Stimulated activated CD8-positive, alpha-beta memory T cell treated with anti-CD3 and anti-CD28 coated beads, Interleukin-15, amount 100 ng/mL, for 4 hours (primary cell): Measurements from ENCODE around the gene CST4.
"Not testable (repeated sequence)": the region's sequence is repeated elsewhere in the genome, so short reads cannot be mapped to it uniquely, and the experiment has no call there.

ENCODE experiments used
- DNase-seq, 2 donors: peaks; one replicate each; pipeline ENCODE4 v3.0.0-alpha.2; 2020; ENCODE audit warnings: low read depth in 2 of 2

The CST4 gene, protein sequence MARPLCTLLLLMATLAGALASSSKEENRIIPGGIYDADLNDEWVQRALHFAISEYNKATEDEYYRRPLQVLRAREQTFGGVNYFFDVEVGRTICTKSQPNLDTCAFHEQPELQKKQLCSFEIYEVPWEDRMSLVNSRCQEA

DNA sequence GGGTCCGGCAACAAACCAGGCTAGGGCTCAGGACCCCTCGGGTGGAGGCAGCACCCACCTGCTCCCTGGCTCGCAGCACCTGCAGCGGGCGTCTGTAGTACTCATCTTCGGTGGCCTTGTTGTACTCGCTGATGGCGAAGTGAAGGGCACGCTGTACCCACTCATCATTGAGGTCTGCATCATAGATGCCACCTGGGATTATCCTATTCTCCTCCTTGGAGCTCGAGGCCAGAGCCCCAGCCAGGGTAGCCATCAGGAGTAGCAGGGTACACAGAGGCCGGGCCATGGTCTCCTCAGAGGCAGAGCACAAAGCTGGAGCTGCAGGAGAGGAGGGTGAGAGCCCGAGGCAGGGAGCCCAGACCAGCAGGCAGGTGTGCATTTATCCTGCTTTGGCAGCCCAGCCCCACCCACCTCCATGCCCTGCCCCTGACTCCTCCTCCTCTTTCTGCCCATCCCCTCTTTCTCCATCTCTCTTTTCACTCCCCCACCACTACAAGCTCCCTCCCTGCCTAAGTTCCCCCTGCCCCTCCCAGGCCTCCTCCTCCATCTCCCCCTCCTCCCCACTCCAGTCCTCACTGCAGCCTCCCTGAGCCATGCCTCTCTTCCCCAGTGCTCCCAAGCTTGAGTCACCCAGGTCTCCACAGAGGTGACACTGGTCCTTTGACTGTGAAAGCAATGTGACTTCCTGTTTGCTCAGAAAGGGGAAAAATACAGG lies at the start of gene CST4:
TSS of gene CST4 (minus strand) at position 355 of the 715 bp plus-strand sequence. CDS start at position 286, 69 bp downstream.
- DNase-seq, result not testable (repeated sequence)

DNA sequence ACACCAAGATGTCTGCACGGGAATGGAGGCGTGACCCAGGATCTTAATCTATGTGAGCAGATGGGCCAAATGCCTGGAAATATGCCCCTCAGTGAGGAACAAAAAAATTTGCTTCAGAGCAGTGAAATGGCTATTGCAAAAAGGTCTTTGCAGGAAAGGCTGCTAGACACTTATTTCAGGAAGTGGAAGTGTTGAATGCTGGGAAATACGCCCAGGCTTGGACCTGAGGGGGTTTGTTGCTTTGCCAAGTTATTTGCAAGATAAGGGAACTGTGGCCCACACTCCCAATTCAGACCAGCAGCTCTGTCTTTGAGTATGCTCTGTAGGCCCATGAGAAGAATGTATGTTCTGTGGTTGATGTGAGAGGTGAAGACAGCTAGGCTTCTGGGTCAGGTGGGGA lies 46.6 kb upstream of the CST4 start:
- not testable (repeated sequence) for DNase-seq

DNA sequence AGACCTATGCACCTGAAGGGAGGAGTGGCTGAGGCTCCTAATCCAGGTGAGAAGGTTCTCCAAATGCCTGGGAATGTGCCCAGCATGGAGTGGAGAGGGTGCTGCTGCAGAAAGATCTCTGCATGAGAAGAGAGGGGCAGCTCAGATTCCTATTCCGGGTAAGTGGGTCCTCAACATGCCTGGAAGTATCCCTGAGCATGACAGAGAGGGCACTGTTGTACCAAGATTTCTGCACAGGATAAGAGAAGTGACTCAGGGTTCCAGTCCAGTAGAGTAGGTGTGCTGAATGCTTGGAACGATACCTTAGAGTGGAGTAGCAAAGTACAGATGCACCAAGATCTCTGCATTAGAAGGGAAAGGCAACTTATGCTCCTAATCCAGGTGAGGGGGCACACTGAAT lies 46.1 kb upstream of the CST4 start:
- DNase-seq, result not testable (repeated sequence)

DNA sequence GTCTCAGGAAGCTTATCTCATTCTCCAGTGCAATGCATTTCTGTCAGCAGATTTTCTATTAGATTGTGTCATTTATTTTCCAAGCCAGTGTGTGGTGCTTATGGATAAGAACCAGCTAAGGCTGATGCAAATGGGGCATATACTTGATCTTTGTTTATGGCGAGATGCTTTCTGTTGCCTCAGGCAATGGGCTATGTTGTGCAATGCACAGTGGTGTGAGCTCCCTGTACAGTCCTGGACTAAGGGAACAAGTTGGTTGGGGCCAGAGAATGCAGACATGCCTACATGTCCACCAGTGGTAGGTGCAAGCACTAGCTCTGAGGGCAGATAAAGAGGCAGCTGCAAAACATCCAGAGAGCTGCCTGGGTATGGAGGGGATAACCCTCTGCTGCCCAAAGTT lies 45.6 kb upstream of the CST4 start:
- not testable (repeated sequence) for DNase-seq

DNA sequence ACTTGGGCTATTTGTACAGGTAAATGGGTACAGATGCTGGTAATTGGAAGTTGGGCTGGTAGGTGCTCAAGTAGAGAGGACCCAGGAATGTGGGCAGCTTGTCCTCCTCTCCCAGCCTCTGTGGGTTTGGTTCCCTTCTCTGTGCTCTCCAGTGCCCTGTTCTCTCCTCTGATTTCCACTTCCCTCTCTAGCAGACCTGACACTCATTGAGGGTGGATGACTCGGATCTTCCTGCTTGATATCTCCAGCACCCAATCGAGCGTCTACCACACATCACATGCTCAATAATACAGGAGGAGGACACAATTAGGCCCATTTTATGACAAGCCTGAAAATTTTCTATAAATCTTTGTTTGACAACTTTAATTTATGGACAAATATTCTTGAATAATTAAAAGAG lies 38.2 kb upstream of the CST4 start:
- no peak for DNase-seq

DNA sequence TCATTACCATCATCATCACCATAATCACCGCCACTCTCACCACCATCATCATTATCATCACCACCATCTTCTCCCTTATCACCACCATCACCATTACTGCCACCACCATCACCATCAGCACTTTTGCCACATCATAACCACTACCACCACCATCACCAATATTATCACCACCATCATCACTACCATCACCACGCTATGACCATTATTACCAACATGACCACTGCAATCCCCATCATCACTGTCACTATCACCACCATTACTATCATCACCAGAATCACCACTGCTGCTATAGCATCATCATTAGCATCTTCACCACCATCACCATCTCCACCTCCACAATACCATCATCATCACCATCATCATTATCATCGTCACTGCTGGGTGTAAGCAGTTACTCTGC lies 36.3 kb upstream of the CST4 start:
- no peak for DNase-seq

DNA sequence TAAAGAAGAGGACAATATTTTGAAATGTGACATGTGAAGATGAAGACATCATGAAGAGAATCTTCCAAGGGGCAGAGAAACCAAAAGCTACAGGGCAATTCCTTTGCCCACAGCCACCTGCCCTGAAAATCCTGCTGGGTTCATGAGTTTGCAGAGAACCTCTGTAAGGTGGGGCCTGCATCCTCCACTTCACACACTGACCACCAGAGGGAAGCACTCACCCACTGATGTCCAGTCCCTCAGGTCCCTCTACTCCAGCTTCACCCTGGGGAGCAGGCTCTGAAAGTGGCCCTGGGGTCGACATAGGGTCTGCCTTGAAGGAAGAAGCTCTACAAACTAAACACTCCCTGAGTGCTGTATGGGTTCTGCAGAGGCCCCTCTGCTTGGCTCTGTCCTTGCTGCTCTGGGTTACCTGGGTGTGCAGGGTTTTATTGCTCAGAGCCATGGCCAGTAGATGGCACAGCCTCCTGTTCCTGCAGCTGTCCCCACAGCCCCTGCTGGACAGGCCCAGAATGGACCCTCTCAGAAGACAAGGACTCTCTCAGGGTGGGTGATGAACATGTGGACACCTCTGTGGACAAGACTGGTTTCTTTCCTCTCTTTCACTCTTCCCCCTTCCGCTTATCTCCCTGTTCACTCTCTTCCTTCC lies 34.9 kb upstream of the CST4 start:
- DNase-seq, result not testable (repeated sequence)

DNA sequence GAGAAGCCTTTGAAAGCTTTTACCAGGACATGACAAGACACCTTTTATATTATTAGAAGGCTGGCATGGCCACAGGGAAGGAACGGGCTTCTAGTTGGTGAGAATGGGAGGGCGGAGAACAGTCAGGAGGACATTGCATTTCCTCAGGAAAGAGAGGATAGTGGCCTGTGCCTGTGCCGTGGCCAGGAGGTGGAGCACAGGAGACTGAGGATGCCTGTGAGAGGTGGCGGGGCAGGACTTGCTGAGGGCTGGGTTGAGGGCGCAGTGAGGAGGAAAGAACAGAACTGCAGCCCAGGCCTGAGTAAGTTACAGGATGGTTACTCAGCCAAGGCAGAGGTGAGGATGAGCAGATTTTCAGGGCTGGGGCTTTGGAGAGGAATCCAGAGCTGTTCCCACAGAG lies 34.0 kb upstream of the CST4 start:
- DNase-seq, result not testable (repeated sequence)

DNA sequence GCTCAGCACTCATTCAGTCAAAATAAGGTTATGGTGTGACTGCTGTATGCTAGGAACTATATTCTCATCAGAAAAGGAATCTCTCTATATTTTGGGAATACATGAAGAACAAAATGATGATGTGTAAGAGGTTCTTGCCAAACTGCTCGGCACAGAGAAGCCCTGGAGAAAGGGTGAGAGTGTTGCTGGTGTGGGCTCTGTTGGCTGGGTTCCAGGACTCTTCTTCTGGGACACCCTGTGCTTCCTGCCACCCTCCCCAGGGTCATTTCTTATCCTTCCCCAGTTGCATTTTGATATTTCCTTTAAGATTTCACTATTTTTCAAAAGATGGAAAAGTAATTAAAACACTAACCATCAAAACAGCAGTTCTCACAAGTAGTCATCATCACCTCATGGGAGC lies 33.1 kb upstream of the CST4 start:
- DNase-seq, result no peak

DNA sequence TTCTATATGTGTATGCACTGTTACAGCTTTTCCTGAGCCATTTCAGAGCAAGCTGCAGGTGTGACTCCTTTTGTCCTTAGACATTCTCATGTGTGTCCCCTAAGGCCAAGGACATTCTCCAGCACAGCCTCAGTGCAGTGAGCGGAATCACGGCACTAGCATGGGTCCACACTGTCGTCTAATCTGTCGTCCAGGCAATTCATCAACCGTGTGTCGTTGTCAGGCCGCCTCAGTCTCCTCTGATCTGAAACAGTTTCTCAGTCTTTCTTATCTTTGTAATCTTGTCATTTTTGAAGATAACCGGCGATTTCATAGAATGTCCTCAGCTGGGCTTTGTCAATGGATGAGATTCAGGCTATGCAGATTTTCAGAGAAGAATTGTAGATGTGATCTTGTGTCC lies 30.5 kb upstream of the CST4 start:
- DNase-seq, result not testable (repeated sequence)

DNA sequence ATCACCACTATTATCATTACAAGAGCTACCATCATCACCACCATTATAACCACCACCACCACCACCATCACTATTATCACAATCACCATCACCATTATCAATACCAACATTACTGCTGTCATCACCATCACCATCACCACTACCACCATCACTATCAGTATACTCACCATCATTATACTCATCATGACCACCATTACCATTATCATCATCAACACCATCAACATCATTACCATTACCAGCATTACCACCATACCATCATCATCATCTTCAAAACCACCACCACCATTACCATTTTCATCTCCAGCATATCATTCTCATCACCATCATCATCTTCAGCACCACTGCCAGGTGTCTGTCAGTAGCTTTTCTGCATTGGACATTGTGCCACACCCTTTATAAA lies 22.9 kb upstream of the CST4 start:
- not testable (repeated sequence) for DNase-seq

DNA sequence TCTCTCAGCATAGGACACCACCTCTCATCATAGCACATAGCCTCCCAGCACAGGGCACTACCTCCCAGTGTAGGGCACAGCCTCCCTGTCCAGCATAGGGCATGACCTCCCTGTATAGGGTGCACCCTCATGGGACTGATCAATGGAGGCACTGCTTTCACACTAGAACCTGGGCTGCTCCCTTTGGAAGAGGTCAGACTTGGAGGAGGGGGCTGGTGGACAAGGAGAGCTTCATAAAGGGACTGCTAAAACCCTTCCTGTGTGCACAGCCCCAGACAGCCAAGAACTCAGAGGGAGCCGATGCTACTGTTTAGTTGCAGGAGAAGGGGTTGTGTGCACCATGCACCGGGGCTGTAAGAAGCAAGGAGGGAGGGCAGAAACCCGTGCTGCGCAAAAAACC lies 21.9 kb upstream of the CST4 start:
- no peak for DNase-seq

DNA sequence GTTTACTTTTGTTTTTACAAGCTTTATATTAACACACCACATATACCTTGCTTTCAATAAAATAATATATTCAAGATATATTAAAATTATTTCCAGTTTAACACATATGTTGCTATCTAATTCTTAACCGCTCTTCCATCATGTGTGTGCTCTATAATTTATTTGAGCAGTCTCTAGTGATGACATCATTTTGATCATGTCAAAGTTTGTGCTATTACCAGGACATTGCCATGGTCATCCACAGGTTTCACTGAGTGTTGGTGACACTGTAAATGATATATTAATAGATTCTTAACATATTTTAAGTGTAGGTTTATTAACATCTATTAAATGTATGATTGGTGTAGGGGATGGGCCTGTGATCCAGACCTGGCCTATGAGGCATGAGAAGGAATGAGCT lies 17.1 kb upstream of the CST4 start:
- DNase-seq, result no peak

DNA sequence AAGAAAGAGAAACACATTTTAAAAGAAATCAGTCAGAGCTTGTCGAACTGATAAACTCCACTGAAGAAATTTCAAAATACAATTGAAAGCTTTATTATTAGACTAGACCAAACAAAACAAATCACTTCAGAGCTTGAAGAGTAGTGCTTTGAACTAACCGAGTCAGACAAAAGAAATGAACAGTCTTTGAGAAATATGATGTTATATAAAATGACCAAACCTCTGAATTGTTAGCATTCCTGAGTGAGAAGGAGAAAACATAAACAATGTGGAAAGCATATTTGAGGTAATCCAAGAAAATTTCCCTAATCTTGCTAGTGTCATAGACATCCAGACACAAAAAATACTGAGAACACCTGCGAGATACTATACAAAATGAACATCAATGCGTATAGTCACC lies 13.2 kb upstream of the CST4 start:
- no peak for DNase-seq

DNA sequence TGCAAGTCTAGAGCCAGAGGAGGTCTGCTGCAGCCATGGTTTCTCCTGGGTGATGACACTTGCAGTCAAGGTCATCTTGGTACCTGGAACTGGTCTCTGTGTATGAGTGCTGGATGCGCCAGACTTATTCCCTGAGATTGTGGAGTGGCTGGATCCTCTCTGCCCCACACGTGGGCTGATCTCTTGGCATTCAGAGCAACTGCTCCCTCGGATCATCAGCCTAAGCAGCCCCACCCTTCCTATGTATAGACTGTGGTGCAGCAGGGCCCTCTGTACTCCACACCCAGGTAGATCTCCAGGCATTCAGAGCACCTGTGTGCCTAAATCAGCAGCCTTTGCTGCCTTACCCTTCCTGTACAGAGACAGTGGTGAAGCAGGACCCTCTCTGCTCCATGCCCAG lies 12.1 kb upstream of the CST4 start:
- no peak for DNase-seq

DNA sequence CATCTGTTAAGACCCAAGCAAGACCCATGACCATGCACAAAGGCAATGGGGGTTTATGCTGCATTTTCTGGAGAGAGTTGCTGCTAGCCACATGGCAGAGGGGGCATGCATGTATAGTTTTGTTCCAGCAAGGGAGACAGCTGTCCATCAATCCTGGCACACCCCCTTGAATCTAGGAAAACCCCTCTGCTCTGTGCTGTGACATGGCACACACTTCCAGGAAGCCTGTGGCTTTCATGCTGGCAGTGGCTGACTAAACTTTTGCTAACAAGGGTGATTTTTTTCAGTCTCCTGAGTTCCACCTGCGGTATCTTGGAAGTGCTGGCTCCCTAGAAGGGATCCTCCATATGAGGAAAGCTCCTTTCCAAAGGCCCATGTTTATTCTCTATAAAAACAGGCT lies 9.1 kb upstream of the CST4 start:
- no peak for DNase-seq

DNA sequence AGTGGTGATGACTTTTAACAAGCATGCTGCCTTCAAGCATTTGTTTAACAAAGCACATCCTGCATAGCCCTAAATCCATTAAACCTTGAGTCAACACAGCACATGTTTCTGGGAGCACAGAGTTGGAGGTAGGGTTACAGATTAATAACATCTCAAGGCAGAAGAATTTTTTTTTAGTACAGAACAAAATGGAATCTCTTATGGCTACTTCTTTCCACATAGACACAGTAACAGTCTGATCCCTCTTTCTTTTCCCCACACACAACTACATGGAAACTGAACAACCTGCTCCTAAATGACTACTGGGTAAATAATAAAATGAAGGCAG lies 6.2 kb upstream of the CST4 start:
- DNase-seq, result not testable (repeated sequence)

DNA sequence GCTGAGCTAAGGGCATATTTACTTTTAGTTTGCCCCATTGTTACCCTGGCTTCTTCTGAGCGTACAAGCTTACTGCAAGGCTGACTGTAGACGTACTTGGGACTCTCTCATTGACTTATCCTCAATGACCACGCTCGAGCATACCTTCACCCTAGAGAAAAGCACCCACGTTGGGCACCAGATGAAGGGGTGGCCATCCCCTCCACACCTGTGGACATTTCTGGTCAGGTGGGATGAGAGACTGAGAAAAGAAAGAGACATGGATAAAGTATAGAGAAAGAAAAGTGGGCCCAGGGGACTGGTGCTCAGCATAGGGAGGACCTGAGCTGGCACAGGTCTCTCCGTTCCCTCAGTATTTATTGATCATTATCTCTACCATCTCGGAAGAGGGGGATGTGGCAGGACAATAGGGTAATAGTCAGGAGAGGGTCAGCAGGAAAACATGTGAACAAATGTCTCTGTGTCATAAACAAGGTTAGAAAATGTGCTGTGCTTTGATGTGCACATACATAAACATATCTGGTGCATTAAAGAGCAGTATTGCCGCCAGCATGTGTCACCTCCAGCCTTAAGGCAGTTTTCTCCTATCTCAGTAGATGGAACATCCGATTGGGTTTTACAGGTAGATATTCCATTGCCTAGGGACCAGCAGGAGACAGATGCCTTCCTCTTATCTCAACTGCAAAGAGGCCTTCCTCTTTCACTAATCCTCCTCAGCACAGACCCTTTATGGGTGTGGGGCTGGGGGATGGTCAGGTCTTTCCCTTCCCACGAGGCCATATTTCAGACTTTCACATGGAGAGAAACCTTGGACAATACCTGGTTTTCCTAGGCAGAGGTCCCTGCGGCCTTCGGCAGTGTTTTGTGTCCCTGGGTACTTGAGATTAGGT lies 5.6 kb upstream of the CST4 start:
- DNase-seq, result not testable (repeated sequence)

DNA sequence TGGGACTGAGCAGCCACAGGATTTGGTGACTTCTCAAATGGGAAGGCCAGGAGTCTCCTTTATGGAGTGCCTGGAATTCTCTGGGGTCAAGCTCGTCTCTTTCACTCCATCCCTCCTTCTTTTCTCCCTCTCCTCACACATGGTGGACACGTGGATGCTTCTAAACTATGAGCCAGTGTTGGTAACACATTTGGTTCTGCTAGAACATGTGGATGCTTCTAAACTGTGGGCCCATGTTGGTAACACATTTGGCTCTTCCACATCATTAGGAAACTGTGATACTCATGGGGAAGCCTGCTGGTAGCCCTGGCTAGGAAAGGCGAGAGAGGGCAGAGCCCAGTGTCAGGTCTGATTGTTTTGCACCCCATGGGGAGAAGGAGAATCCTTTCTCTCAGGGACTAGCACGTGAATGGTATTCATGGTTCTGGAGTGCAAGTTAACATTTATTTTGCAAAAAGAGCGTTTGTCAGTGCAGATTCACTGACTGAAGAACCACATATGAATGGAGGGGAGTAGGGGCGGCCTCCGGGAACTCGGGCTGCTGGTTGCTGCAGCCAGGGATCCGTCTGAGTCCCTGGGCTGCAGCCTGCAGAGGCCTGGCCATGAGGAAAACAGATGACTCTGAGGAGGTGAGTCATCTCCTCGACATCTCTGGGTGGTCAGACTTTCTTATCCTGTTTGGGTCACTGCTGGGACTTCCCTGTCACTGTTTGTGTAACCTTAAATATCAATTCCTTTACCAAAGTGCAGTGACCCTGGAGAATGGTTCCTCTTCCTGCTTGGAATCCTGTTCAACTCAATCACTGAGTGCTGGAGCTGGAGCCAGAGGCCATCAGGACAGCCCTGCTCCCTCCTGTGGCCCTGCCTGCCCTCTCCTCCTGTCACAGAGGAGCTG lies 4.1 kb upstream of the CST4 start:
- not testable (repeated sequence) for DNase-seq

DNA sequence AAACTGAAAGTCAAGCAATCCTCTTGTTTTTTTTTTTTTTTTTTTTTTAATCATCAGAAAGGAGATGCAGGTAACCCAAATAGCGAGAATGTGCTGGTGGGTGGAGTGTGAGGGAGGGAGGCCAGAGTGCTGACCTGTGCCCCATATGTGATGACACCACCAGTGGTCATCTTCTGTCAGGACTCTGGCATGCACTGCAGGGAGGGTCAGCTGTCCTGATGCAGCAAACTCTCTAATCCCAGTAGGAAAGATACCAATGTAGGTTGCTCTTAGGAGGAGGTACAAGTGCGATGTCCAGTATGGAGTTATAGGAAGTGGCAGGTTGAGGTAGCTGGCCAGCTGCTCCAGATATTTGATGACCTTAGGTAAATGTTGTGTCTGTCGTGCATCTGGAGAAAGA lies 2.8 kb upstream of the CST4 start:
- DNase-seq, result no peak

DNA sequence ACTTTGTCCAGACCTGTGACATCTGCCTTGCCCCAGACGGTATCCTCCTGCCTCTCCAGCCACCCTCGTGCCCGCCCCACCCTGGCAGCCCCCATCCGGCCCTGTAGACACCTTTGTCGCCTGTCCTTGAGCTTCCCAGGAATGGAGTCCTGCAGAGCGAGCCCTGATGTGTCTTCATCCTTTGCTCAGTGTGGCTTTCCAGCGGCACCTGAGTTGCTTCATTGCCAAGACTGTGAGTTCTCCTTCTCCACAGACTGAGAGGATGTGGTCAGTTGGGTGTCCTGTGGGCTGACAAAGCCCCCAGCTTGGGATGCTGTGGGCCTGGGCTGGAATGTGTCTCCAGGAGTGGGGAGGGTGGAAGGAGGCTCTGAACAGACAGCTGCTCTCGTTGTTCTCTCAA lies 1.7 kb upstream of the CST4 start:
- DNase-seq, result no peak

DNA sequence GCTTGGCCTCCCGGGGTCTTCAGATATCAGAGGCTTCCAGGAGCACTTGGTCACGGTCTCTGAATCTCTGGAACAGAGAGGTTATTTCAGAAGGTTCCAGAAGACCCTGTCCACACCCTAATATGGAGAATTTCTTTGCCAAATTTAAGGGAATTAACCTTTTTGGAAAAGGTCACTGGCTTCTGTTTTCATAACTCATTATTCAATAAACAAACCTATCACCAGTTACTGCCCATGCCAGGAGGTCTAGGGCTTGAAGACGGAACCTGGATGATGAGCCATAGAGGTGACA lies 507 bp upstream of the CST4 start:
- no peak for DNase-seq
